ENCODE data around the gene POU6F2.

GRCh38 chr7:39460486-39460885 is 482.8 kb downstream of the POU6F2 start:
- TF ChIP-seq POLR2A (IDR thresholded peaks at IDR 0.05) (no peak), CTCF (IDR thresholded peaks at IDR 0.05) (no peak), POLR2AphosphoS5 (IDR thresholded peaks at IDR 0.05) (no peak)
